Endothelial cell of umbilical vein (primary cell): ENCODE data around the gene VRK1. TPM values are rescaled to one million over a fixed set of nuclear protein-coding genes. Genes with fewer than 3 reads are reported as not detected.

Experiments used
- BruUV-seq: library from RNA; stranded (reverse); fragments of 400-500 nt; replicated peaks from 2 replicates; lab custom pipeline; 2021; lab: Mats Ljungman, UMichigan
- CTCF ChIA-PET: fragments of 300-600, 350-600 bp; sonication (Branson Sonifier 250); formaldehyde crosslinking; loops from one replicate; lab custom pipeline; 2021; ENCODE audit warnings: antibody characterized with exemption, inconsistent platforms; lab: Charles Lee
- POLR2A ChIA-PET: fragments of 300-600, 350-600 bp; sonication (Branson Sonifier 250); formaldehyde crosslinking; loops from one replicate; lab custom pipeline; 2021; ENCODE audit warnings: antibody characterized with exemption, inconsistent platforms; lab: Charles Lee
- DNase-seq: peaks from one replicate; pipeline ENCODE4 v3.0.0-alpha.2; 2011; ENCODE audit warnings: low read depth, low spot score
- FAIRE-seq: peaks from 2 replicates; lab custom pipeline; 2011; peaks lifted over from hg19 to GRCh38; lab: Jason Lieb, UNC
- H2AFZ ChIP-seq: 2 replicates; pipeline ENCODE4 v1.6.0; 2012; ENCODE audit warnings: low read depth, low read length, control low read depth, inconsistent platforms
- H3K27ac ChIP-seq: 2 replicates; pipeline ENCODE4 v1.5.1; 2011; ENCODE audit warnings: low read depth, mild to moderate bottlenecking, control low read depth, low read length, moderate library complexity; ENCODE audit not compliant: insufficient read depth
- H3K27me3 ChIP-seq, 2 experiments: 2 replicates each; pipeline versions ENCODE4 v1.6.0 to v1.6.1; 2011; ENCODE audit warnings: low read length in 2 of 2, mixed read lengths in 1 of 2; ENCODE audit not compliant: control insufficient read depth in 2 of 2, insufficient read depth in 2 of 2
- H3K36me3 ChIP-seq, 2 experiments: 2 replicates in 1 of 2; 3 replicates in 1 of 2; pipeline ENCODE4 v1.5.1; 2011; ENCODE audit warnings: low read length in 2 of 2, mild to moderate bottlenecking in 1 of 2, moderate library complexity in 1 of 2; ENCODE audit not compliant: control insufficient read depth in 2 of 2, insufficient read depth in 2 of 2; ENCODE audit errors: extremely low read depth in 1 of 2
- H3K4me1 ChIP-seq: 3 replicates; pipeline ENCODE4 v1.5.1; 2011; ENCODE audit warnings: mild to moderate bottlenecking, low read length; ENCODE audit not compliant: control insufficient read depth, insufficient read depth; ENCODE audit errors: extremely low read depth
- H3K4me2 ChIP-seq: 2 replicates; pipeline ENCODE4 v1.6.1; 2011; ENCODE audit warnings: low read length, control low read depth, mixed read lengths; ENCODE audit not compliant: insufficient read depth
- H3K4me3 ChIP-seq, 3 experiments: fragments of 200-600 bp in 1 of 3; sonication (generic), shearing (Covaris generic) in 1 of 3; replicated peaks in 1 of 3; 2 replicates each; pipeline ENCODE4 v1.5.1; 2011 to 2016; ENCODE audit warnings: control low read depth in 3 of 3, low read length in 3 of 3, mild to moderate bottlenecking in 2 of 3, inconsistent platforms in 1 of 3, low read depth in 1 of 3, moderate library complexity in 1 of 3; ENCODE audit not compliant: insufficient read depth in 1 of 3
- H3K79me2 ChIP-seq: 2 replicates; pipeline ENCODE4 v1.6.0; 2012; ENCODE audit warnings: low read length, inconsistent platforms; ENCODE audit not compliant: control insufficient read depth, insufficient read depth
- H3K9ac ChIP-seq: replicated peaks from 2 replicates; pipeline ENCODE3; 2011; ENCODE audit warnings: low read length, control low read depth; ENCODE audit not compliant: insufficient read depth; ENCODE audit errors: extremely low read depth
- H3K9me1 ChIP-seq: replicated peaks from 3 replicates; pipeline ENCODE4 v1.6.0; 2011; ENCODE audit warnings: mild to moderate bottlenecking, low read length; ENCODE audit not compliant: control insufficient read depth, insufficient read depth; ENCODE audit errors: extremely low read depth
- H3K9me3 ChIP-seq: replicated peaks from 2 replicates; pipeline ENCODE4 v1.5.1; 2012; ENCODE audit warnings: low read length, inconsistent platforms; ENCODE audit not compliant: control insufficient read depth, insufficient read depth
- H4K20me1 ChIP-seq: replicated peaks from 2 replicates; pipeline ENCODE3; 2011; ENCODE audit warnings: mild to moderate bottlenecking, low read length; ENCODE audit not compliant: control insufficient read depth, insufficient read depth; ENCODE audit errors: extremely low read depth
- EZH2 ChIP-seq: IDR thresholded peaks from 2 replicates; pipeline ENCODE4 v1.6.1; 2012; ENCODE audit warnings: borderline replicate concordance, low read depth, mild to moderate bottlenecking, moderate library complexity, low read length, inconsistent platforms; ENCODE audit not compliant: severe bottlenecking
- FOS ChIP-seq: IDR thresholded peaks from 2 replicates; pipeline ENCODE4 v1.6.1; 2011; ENCODE audit warnings: mild to moderate bottlenecking, low read length, moderate library complexity, borderline replicate concordance; ENCODE audit not compliant: insufficient read depth
- GATA2 ChIP-seq: IDR thresholded peaks from 2 replicates; pipeline ENCODE4 v1.7.0; 2011; ENCODE audit warnings: low read depth, mild to moderate bottlenecking, moderate library complexity, mixed read lengths, low read length; ENCODE audit not compliant: insufficient read length, insufficient read depth
- JUN ChIP-seq: IDR thresholded peaks from 2 replicates; pipeline ENCODE4 v1.6.1; 2011; ENCODE audit warnings: borderline replicate concordance, low read depth; ENCODE audit not compliant: insufficient read length, insufficient read depth
- MYC ChIP-seq: IDR thresholded peaks from one replicate; pipeline ENCODE4 v1.6.1; 2011; ENCODE audit warnings: mild to moderate bottlenecking, low read depth, low read length
- POLR2A ChIP-seq: IDR thresholded peaks from 2 replicates; pipeline ENCODE4 v1.6.1; 2012; ENCODE audit warnings: low read depth, mild to moderate bottlenecking, control low read depth, low read length
- POLR2AphosphoS5 ChIP-seq: IDR thresholded peaks from 2 replicates; pipeline ENCODE4 v1.6.1; 2012; ENCODE audit warnings: low read depth, mild to moderate bottlenecking, control low read depth, low read length, moderate library complexity; ENCODE audit not compliant: insufficient read depth
- dilution Hi-C: fragments of 300-500 bp; cut with MboI; formaldehyde crosslinking; loops from one replicate; pipeline ENCODE4 v1.15.0; 2019; ENCODE audit warnings: low sequenced_read_pairs; ENCODE audit not compliant: extremely low pct_ligation_motif_present
- intact Hi-C: fragments of 100-400 bp; cut with micrococcal nuclease; formaldehyde crosslinking; loops from one replicate; pipeline ENCODE4 v1.10.0; 2022
- polyA plus RNA-seq, 4 experiments: library from polyadenylated mRNA; depleted of rRNA in 3 of 4; stranded (reverse) in 3 of 4; unstranded in 1 of 4; fragments of >200 nt; gene quantifications; 2 replicates each; pipeline versions ENCODE4 v1.2.1 to v1.2.3, GENCODE V29; 2011 to 2012; ENCODE audit warnings: missing spikeins in 1 of 4
- total RNA-seq: library from RNA; stranded (reverse); gene quantifications from 2 replicates; pipeline ENCODE4 v1.2.3, GENCODE V29; 2021
- TF ChIP-seq, protein P1 (sequence below): IDR thresholded peaks from 2 replicates; pipeline ENCODE4 v1.6.1; 2011; ENCODE audit not compliant: insufficient read depth, insufficient read length
- TF ChIP-seq, protein P2 (sequence below), 2 donors: IDR thresholded peaks; 1 replicate in 1 of 2; 2 replicates in 1 of 2; pipeline ENCODE4 v1.5.1; 2011; ENCODE audit warnings: low read length in 2 of 2, mild to moderate bottlenecking in 2 of 2, moderate library complexity in 2 of 2, control low read depth in 1 of 2, inconsistent platforms in 1 of 2, low read depth in 1 of 2; ENCODE audit not compliant: insufficient read depth in 1 of 2; ENCODE audit errors: extremely low read depth in 1 of 2

VRK1 gene
- total and polyA plus RNA-seq, 2 donors (not counting 3 experiments of a cell fraction or from before 2014, with no cell fraction given) = 7.1 to 31.7 TPM

DNA sequence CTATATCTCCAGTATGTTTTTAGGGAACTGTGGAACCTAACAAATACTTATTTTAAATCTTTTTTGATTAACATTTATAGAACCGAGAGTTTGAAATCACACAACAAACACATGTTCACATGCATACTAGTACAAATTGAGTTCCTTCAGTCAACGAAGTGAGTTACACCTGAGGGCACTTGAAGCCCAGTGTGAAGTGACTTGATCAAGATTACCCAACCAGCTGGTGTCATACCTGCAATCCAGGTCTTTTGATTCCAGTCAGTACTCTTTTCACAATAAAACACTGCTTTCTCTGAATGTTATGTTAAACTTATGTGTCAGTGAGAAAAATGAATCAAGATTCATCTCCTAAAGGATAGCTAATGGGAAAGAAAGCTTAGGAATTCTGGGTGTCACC lies 35.2 kb downstream of the VRK1 start:
- TF ChIP-seq JUN (no peak), POLR2A (no peak), MYC (no peak), GATA2 (no peak), POLR2AphosphoS5 (no peak), FOS (no peak), EZH2 (no peak)
- TF ChIP-seq, protein P1, sequence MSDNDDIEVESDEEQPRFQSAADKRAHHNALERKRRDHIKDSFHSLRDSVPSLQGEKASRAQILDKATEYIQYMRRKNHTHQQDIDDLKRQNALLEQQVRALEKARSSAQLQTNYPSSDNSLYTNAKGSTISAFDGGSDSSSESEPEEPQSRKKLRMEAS = no peak
- TF ChIP-seq, protein P2, sequence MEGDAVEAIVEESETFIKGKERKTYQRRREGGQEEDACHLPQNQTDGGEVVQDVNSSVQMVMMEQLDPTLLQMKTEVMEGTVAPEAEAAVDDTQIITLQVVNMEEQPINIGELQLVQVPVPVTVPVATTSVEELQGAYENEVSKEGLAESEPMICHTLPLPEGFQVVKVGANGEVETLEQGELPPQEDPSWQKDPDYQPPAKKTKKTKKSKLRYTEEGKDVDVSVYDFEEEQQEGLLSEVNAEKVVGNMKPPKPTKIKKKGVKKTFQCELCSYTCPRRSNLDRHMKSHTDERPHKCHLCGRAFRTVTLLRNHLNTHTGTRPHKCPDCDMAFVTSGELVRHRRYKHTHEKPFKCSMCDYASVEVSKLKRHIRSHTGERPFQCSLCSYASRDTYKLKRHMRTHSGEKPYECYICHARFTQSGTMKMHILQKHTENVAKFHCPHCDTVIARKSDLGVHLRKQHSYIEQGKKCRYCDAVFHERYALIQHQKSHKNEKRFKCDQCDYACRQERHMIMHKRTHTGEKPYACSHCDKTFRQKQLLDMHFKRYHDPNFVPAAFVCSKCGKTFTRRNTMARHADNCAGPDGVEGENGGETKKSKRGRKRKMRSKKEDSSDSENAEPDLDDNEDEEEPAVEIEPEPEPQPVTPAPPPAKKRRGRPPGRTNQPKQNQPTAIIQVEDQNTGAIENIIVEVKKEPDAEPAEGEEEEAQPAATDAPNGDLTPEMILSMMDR (IDR thresholded peaks at IDR 0.05; ENCODE audit: extremely low read depth in 1 of 2, insufficient read depth in 1 of 2, low read depth in 1 of 2, low read length in 2 of 2) = no peak
- Histone ChIP-seq H3K4me2 (no peak overlapping the region), H3K9ac (no peak overlapping the region), H3K9me1 (no peaks in the 10 kb centered on the region), H3K4me1 (no peaks in the 10 kb centered on the region), H3K9me3 (no peaks in the 10 kb centered on the region), H2AFZ (no peak overlapping the region), H3K27ac (no peak overlapping the region), H3K36me3 (peaks cover 0 to 3% of the 10 kb centered on the region in 2 experiments), H3K4me3 (no peak overlapping the region), H3K27me3 (no peaks in the 10 kb centered on the region), H4K20me1 (no peaks in the 10 kb centered on the region), H3K79me2 (peaks cover 48% of the 10 kb centered on the region)
- intact Hi-C loops = no loop called here
- dilution Hi-C loops = no loop called here
- no peak for DNase-seq
- no peak for FAIRE-seq
- ChIA-PET CTCF (interaction anchor here (1.9 kb wide), 1 partner anchor 20 kb away, joined by 11 read pairs; no protein-coding TSS in a partner anchor), POLR2A (no interaction called here)
- no TSS peak for BruUV-seq
